Smooth muscle cell (in vitro differentiated cells): ENCODE results near the gene ZFY. TPM values are rescaled to one million over a fixed set of nuclear protein-coding genes. Genes with fewer than 3 reads are reported as not detected.

Experiments used
- DNase-seq: peaks from one replicate; lab custom pipeline; 2025; ENCODE audit not compliant: unreplicated experiment; lab: John Stamatoyannopoulos, UW
- H2AFZ ChIP-seq: fragments of 200-600 bp; sonication (generic); 2 replicates; pipeline ENCODE4 v1.6.0; 2016; ENCODE audit warnings: antibody characterized with exemption, low read depth, mild to moderate bottlenecking
- H3F3A ChIP-seq: fragments of 200-600 bp; sonication (generic); 2 replicates; pipeline ENCODE4 v1.6.0; 2017; ENCODE audit warnings: antibody characterized with exemption, low read depth
- H3K27ac ChIP-seq: fragments of 200-600 bp; sonication (generic); 2 replicates; pipeline ENCODE4 v1.5.1; 2016; ENCODE audit warnings: low read depth, mild to moderate bottlenecking
- H3K27me3 ChIP-seq: fragments of 200-600 bp; sonication (generic); 2 replicates; pipeline ENCODE4 v1.6.1; 2016; ENCODE audit warnings: low read depth, mild to moderate bottlenecking
- H3K36me3 ChIP-seq: fragments of 200-600 bp; sonication (generic); 2 replicates; pipeline ENCODE4 v1.5.1; 2016; ENCODE audit warnings: low read depth
- H3K4me1 ChIP-seq: fragments of 200-600 bp; sonication (generic); 2 replicates; pipeline ENCODE4 v1.5.1; 2016; ENCODE audit warnings: low read depth
- H3K4me2 ChIP-seq: fragments of 200-600 bp; sonication (generic); 2 replicates; pipeline ENCODE4 v1.6.0; 2016; ENCODE audit warnings: mild to moderate bottlenecking
- H3K4me3 ChIP-seq: fragments of 200-600 bp; sonication (generic); 2 replicates; pipeline ENCODE4 v1.5.1; 2016; ENCODE audit warnings: mild to moderate bottlenecking
- H3K79me2 ChIP-seq: fragments of 200-600 bp; sonication (generic); 2 replicates; pipeline ENCODE4 v1.6.0; 2016; ENCODE audit warnings: low read depth, mild to moderate bottlenecking
- H3K9ac ChIP-seq: fragments of 200-600 bp; sonication (generic); 2 replicates; pipeline ENCODE4 v1.6.0; 2016; ENCODE audit warnings: low read depth
- H3K9me3 ChIP-seq: fragments of 200-600 bp; sonication (generic); replicated peaks from 2 replicates; pipeline ENCODE4 v1.5.1; 2016; ENCODE audit warnings: low read depth
- H4K20me1 ChIP-seq: fragments of 200-600 bp; sonication (generic); 2 replicates; pipeline ENCODE4 v1.6.0; 2016; ENCODE audit warnings: low read depth
- CTCF ChIP-seq: fragments of 200-600 bp; sonication (generic); IDR thresholded peaks from 2 replicates; pipeline ENCODE4 v1.5.1; 2017; ENCODE audit warnings: borderline replicate concordance, mild to moderate bottlenecking, antibody characterized with exemption; ENCODE audit not compliant: insufficient read depth, poor library complexity, severe bottlenecking
- WGBS: methylation state at CpG from one replicate; pipeline ENCODE4 v1.1.7; 2016; ENCODE audit warnings: low lambda C conversion rate; 5-methylcytosine and 5-hydroxymethylcytosine counted together
- polyA plus RNA-seq: library from polyadenylated mRNA; unstranded; fragments of >200 nt; fragmentation: Nextera tagmentation; extraction: Ambion mirVana; gene quantifications from 2 replicates; pipeline ENCODE4 v1.2.1, GENCODE V29; 2016
- total RNA-seq: library from RNA; depleted of rRNA; stranded (reverse); fragments of >200 nt; gene quantifications from 2 replicates; pipeline ENCODE4 v1.2.3, GENCODE V29; 2014

ZFY gene
- total and polyA plus RNA-seq, 2 experiments from 2014 or later, result not detected

GRCh38 chrY:2893471-2893870 is 41.7 kb upstream of the ZFY start:
- no peaks in the 10 kb centered on the region for H3F3A ChIP-seq
- WGBS, result no CpG with 5 or more reads among the region's 1 CpG
- TF ChIP-seq CTCF, result no peak
- no peaks in the 10 kb centered on the region for H3K4me1 ChIP-seq
- H3K36me3 ChIP-seq, result no peaks in the 10 kb centered on the region
- H3K79me2 ChIP-seq, result no peaks in the 10 kb centered on the region
- H4K20me1 ChIP-seq, result no peaks in the 10 kb centered on the region
- H3K9ac ChIP-seq, result no peak overlapping the region
- no peak overlapping the region for H3K4me2 ChIP-seq
- no peaks in the 10 kb centered on the region for H3K27me3 ChIP-seq
- H3K9me3 ChIP-seq, result no peaks in the 10 kb centered on the region
- H2AFZ ChIP-seq, result no peak overlapping the region
- no peak overlapping the region for H3K4me3 ChIP-seq
- DNase-seq, result no peak
- no peak overlapping the region for H3K27ac ChIP-seq

- Histone ChIP-seq H3K9me3 (no peaks in the 10 kb centered on the region), H3K9ac (no peak overlapping the region), H3K4me2 (no peak overlapping the region), H3K4me3 (no peak overlapping the region), H3K36me3 (no peaks in the 10 kb centered on the region), H3K79me2 (no peaks in the 10 kb centered on the region), H3K27ac (no peak overlapping the region), H3K27me3 (no peaks in the 10 kb centered on the region), H3F3A (no peaks in the 10 kb centered on the region), H3K4me1 (no peaks in the 10 kb centered on the region), H2AFZ (no peak overlapping the region), H4K20me1 (no peaks in the 10 kb centered on the region)
- DNase-seq, result no peak
- no peak for TF ChIP-seq CTCF
- no CpG with 5 or more reads among the region's 2 CpGs for WGBS
These were observed 39.1 kb upstream of the ZFY start for GRCh38 chrY:2896050-2896449.

GRCh38 chrY:2907356-2907755 is 27.8 kb upstream of the ZFY start:
- WGBS, result no CpG with 5 or more reads among the region's 1 CpG
- Histone ChIP-seq H3K9ac (no peak overlapping the region), H3K27me3 (no peaks in the 10 kb centered on the region), H3K36me3 (no peaks in the 10 kb centered on the region), H2AFZ (no peak overlapping the region), H3K4me3 (no peak overlapping the region), H3K4me2 (no peak overlapping the region), H4K20me1 (no peaks in the 10 kb centered on the region), H3K27ac (no peak overlapping the region), H3K9me3 (no peaks in the 10 kb centered on the region), H3F3A (no peaks in the 10 kb centered on the region), H3K79me2 (no peaks in the 10 kb centered on the region), H3K4me1 (no peaks in the 10 kb centered on the region)
- no peak for TF ChIP-seq CTCF
- no peak for DNase-seq

GRCh38 chrY:2913066-2913815 is 21.9 kb upstream of the ZFY start:
- Histone ChIP-seq H3F3A (no peaks in the 10 kb centered on the region), H4K20me1 (no peaks in the 10 kb centered on the region), H3K4me2 (no peak overlapping the region), H3K27me3 (no peaks in the 10 kb centered on the region), H3K9ac (no peak overlapping the region), H3K4me1 (no peaks in the 10 kb centered on the region), H3K9me3 (no peaks in the 10 kb centered on the region), H3K36me3 (no peaks in the 10 kb centered on the region), H3K79me2 (no peaks in the 10 kb centered on the region), H3K4me3 (no peak overlapping the region), H2AFZ (no peak overlapping the region), H3K27ac (no peak overlapping the region)
- no peak for DNase-seq
- no peak for TF ChIP-seq CTCF
